OCI-LY7 (cell line): ENCODE results near the gene RPGRIP1L.

Source experiments
- CTCF ChIP-seq: fragments of 200-600 bp; sonication (generic); conservative IDR thresholded peaks from 2 replicates; pipeline ENCODE4 v1.5.1; 2014; ENCODE audit warnings: mild to moderate bottlenecking, antibody characterized with exemption, low read length, moderate library complexity, mixed read lengths
- EZH2phosphoT487 ChIP-seq: fragments of 200-600 bp; sonication (generic); IDR thresholded peaks from 2 replicates; pipeline ENCODE4 v1.6.1; 2018; ENCODE audit warnings: low read depth, borderline replicate concordance, mild to moderate bottlenecking, mixed run types, antibody characterized with exemption, low read length, moderate library complexity, mixed read lengths

- TF ChIP-seq CTCF (no peak), EZH2phosphoT487 (no peak)
Observed at GRCh38 chr16:53614346-53614745, 89.3 kb downstream of the RPGRIP1L start.
